Measurements from ENCODE around the gene SMC3.

SMC3 gene

GRCh38 chr10:110546077-110546476 is 21.4 kb upstream of the SMC3 start:
- no peak for DNase-seq (ENCODE audit: low read depth)

GRCh38 chr10:110546499-110547110 is 20.9 kb upstream of the SMC3 start:
- no peak for DNase-seq (ENCODE audit: low read depth)

- no peak for DNase-seq (ENCODE audit: low read depth)
These were observed 20.2 kb upstream of the SMC3 start for GRCh38 chr10:110547139-110547761.

- no peak for DNase-seq (ENCODE audit: low read depth)
These were observed 19.5 kb upstream of the SMC3 start for GRCh38 chr10:110548002-110548401.

- DNase-seq (ENCODE audit: low read depth), result no peak
These were observed 18.3 kb upstream of the SMC3 start for GRCh38 chr10:110549211-110549610.

- DNase-seq (ENCODE audit: low read depth), result no peak
These were observed 13.6 kb upstream of the SMC3 start for GRCh38 chr10:110553905-110554304.

- no peak for DNase-seq (ENCODE audit: low read depth)
These were observed 11.2 kb upstream of the SMC3 start for GRCh38 chr10:110556296-110556695.

GRCh38 chr10:110556969-110557601 is 10.4 kb upstream of the SMC3 start:
- DNase-seq (ENCODE audit: low read depth), result peak; percentile 51

GRCh38 chr10:110558041-110558440 is 9.5 kb upstream of the SMC3 start:
- DNase-seq (ENCODE audit: low read depth), result no peak

- DNase-seq (ENCODE audit: low read depth), result no peak
These were observed 7.5 kb upstream of the SMC3 start for GRCh38 chr10:110560012-110560411.

GRCh38 chr10:110561292-110561691 is 6.2 kb upstream of the SMC3 start:
- no peak for DNase-seq (ENCODE audit: low read depth)

- no peak for DNase-seq (ENCODE audit: low read depth)
These were observed 5.1 kb upstream of the SMC3 start for GRCh38 chr10:110562348-110562747.

GRCh38 chr10:110563132-110563531 is 4.4 kb upstream of the SMC3 start:
- DNase-seq (ENCODE audit: low read depth), result no peak

GRCh38 chr10:110566472-110567200 is 859 bp upstream of the SMC3 start:
- DNase-seq (ENCODE audit: low read depth), result no peak

GRCh38 chr10:110568055-110568735 is 700 bp downstream of the SMC3 start:
- DNase-seq (ENCODE audit: low read depth), result peak; percentile 37

- no peak for DNase-seq (ENCODE audit: low read depth)
These were observed 1.6 kb downstream of the SMC3 start for GRCh38 chr10:110569122-110569521.

- no peak for DNase-seq (ENCODE audit: low read depth)
These were observed 2.2 kb downstream of the SMC3 start for GRCh38 chr10:110569736-110570135.

- DNase-seq (ENCODE audit: low read depth), result no peak
These were observed 3.7 kb downstream of the SMC3 start for GRCh38 chr10:110571093-110571743.

- no peak for DNase-seq (ENCODE audit: low read depth)
These were observed 5.4 kb downstream of the SMC3 start for GRCh38 chr10:110572862-110573261.

- DNase-seq (ENCODE audit: low read depth), result no peak
These were observed 6.9 kb downstream of the SMC3 start for GRCh38 chr10:110574420-110574819.

- no peak for DNase-seq (ENCODE audit: low read depth)
These were observed 8.7 kb downstream of the SMC3 start for GRCh38 chr10:110576220-110576619.

GRCh38 chr10:110577056-110577455 is 9.6 kb downstream of the SMC3 start:
- no peak for DNase-seq (ENCODE audit: low read depth)
